ENCODE measurements around the gene MED13.
"Not testable (repeated sequence)": the region's sequence is repeated elsewhere in the genome, so short reads cannot be mapped to it uniquely, and the experiment has no call there.

The MED13 gene

GRCh38 chr17:62086737-62087136, 21.7 kb upstream of the MED13 start:
- DNase-seq (ENCODE audit: low spot score), result no peak

- DNase-seq (ENCODE audit: low spot score), result no peak
Observed at GRCh38 chr17:62085511-62086408, 20.7 kb upstream of the MED13 start.

GRCh38 chr17:62084585-62084984, 19.5 kb upstream of the MED13 start:
- no peak for DNase-seq (ENCODE audit: low spot score)

GRCh38 chr17:62083651-62084050, 18.6 kb upstream of the MED13 start:
- DNase-seq (ENCODE audit: low spot score), result no peak

GRCh38 chr17:62080647-62081046, 15.6 kb upstream of the MED13 start:
- DNase-seq (ENCODE audit: low spot score), result no peak

GRCh38 chr17:62078009-62078408, 12.9 kb upstream of the MED13 start:
- no peak for DNase-seq (ENCODE audit: low spot score)

GRCh38 chr17:62076864-62077788, 12.0 kb upstream of the MED13 start:
- DNase-seq (ENCODE audit: low spot score), result no peak

- no peak for DNase-seq (ENCODE audit: low spot score)
Observed at GRCh38 chr17:62075308-62075815, 10.3 kb upstream of the MED13 start.

GRCh38 chr17:62073993-62074392, 8.9 kb upstream of the MED13 start:
- DNase-seq (ENCODE audit: low spot score), result no peak

GRCh38 chr17:62072855-62073254, 7.8 kb upstream of the MED13 start:
- DNase-seq (ENCODE audit: low spot score), result not testable (repeated sequence)

GRCh38 chr17:62070900-62071299, 5.8 kb upstream of the MED13 start:
- no peak for DNase-seq (ENCODE audit: low spot score)

- DNase-seq (ENCODE audit: low spot score), result no peak
Observed at GRCh38 chr17:62067165-62068145, 2.4 kb upstream of the MED13 start.

- peak; percentile 100 for DNase-seq (ENCODE audit: low spot score)
Observed at GRCh38 chr17:62065611-62066468, 762 bp upstream of the MED13 start.

- DNase-seq (ENCODE audit: low spot score), result no peak
Observed at GRCh38 chr17:62064029-62064790, 868 bp downstream of the MED13 start.

- no peak for DNase-seq (ENCODE audit: low spot score)
Observed at GRCh38 chr17:62062944-62063343, 2.1 kb downstream of the MED13 start.

GRCh38 chr17:62062302-62062701, 2.8 kb downstream of the MED13 start:
- no peak for DNase-seq (ENCODE audit: low spot score)

GRCh38 chr17:62059414-62059813, 5.7 kb downstream of the MED13 start:
- no peak for DNase-seq (ENCODE audit: low spot score)

GRCh38 chr17:62058611-62059010, 6.5 kb downstream of the MED13 start:
- DNase-seq (ENCODE audit: low spot score), result no peak

- no peak for DNase-seq (ENCODE audit: low spot score)
Observed at GRCh38 chr17:62057696-62058095, 7.4 kb downstream of the MED13 start.
